HG03066 (cell line): Measurements from ENCODE around the gene KSR2.
"Not testable (repeated sequence)": the region's sequence is repeated elsewhere in the genome, so short reads cannot be mapped to it uniquely, and the experiment has no call there.

ENCODE experiments used
- ATAC-seq: cut with Tn5 transposase; IDR thresholded peaks from one replicate; pipeline ENCODE4 v1.9.1; 2021; ENCODE audit warnings: low read depth; ENCODE audit not compliant: unreplicated experiment

Gene KSR2

GRCh38 chr12:117830471-117830870 is 138.3 kb downstream of the KSR2 start:
- ATAC-seq = no peak

- ATAC-seq = no peak
Measured at GRCh38 chr12:117829108-117829507, 139.7 kb downstream of the KSR2 start.

- no peak for ATAC-seq
Measured at GRCh38 chr12:117827660-117828059, 141.1 kb downstream of the KSR2 start.

- ATAC-seq = no peak
Measured at GRCh38 chr12:117825827-117826226, 143.0 kb downstream of the KSR2 start.

GRCh38 chr12:117821480-117822175 is 147.2 kb downstream of the KSR2 start:
- ATAC-seq = no peak

- ATAC-seq = no peak
Measured at GRCh38 chr12:117820216-117820907, 148.4 kb downstream of the KSR2 start.

- ATAC-seq = no peak
Measured at GRCh38 chr12:117819160-117819559, 149.6 kb downstream of the KSR2 start.

GRCh38 chr12:117818400-117818799 is 150.4 kb downstream of the KSR2 start:
- no peak for ATAC-seq

GRCh38 chr12:117809509-117809908 is 159.3 kb downstream of the KSR2 start:
- ATAC-seq = no peak

GRCh38 chr12:117807946-117808345 is 160.8 kb downstream of the KSR2 start:
- no peak for ATAC-seq

- ATAC-seq = no peak
Measured at GRCh38 chr12:117807355-117807754, 161.4 kb downstream of the KSR2 start.

GRCh38 chr12:117805865-117806264 is 162.9 kb downstream of the KSR2 start:
- no peak for ATAC-seq

- no peak for ATAC-seq
Measured at GRCh38 chr12:117803001-117803400, 165.8 kb downstream of the KSR2 start.

GRCh38 chr12:117800711-117801110 is 168.1 kb downstream of the KSR2 start:
- ATAC-seq = not testable (repeated sequence)

- ATAC-seq = no peak
Measured at GRCh38 chr12:117797202-117797601, 171.6 kb downstream of the KSR2 start.

- no peak for ATAC-seq
Measured at GRCh38 chr12:117792877-117793424, 175.8 kb downstream of the KSR2 start.

GRCh38 chr12:117792471-117792870 is 176.3 kb downstream of the KSR2 start:
- ATAC-seq = no peak

- ATAC-seq = no peak
Measured at GRCh38 chr12:117790948-117791347, 177.8 kb downstream of the KSR2 start.

- no peak for ATAC-seq
Measured at GRCh38 chr12:117790198-117790597, 178.6 kb downstream of the KSR2 start.

GRCh38 chr12:117789195-117789912 is 179.4 kb downstream of the KSR2 start:
- ATAC-seq = no peak

- ATAC-seq = no peak
Measured at GRCh38 chr12:117778656-117779055, 190.1 kb downstream of the KSR2 start.
